Choroid plexus epithelial cell (primary cell): ENCODE measurements around the gene PLLP.

Experiments
- DNase-seq: peaks from one replicate; pipeline ENCODE4 v3.0.0-alpha.2; 2010; ENCODE audit warnings: low read depth
- H3K4me3 ChIP-seq: 2 replicates; pipeline ENCODE4 v1.5.1; 2011; ENCODE audit warnings: low read depth, mild to moderate bottlenecking, control low read depth, low read length, moderate library complexity
- CTCF ChIP-seq: conservative IDR thresholded peaks from 2 replicates; pipeline ENCODE4 v1.5.1; 2011; ENCODE audit warnings: low read depth, mild to moderate bottlenecking, control low read depth, inconsistent platforms, low read length, moderate library complexity

PLLP gene

GRCh38 chr16:57284209-57284951, at the start of gene PLLP:
TSS of gene PLLP (minus strand) at chr16:57284672. CDS start at chr16:57284540, 132 bp downstream.
- no peak for TF ChIP-seq CTCF
- peak within 1 kb of the TSS; percentile 51 for H3K4me3 ChIP-seq
- peak; percentile 28 for DNase-seq

GRCh38 chr16:57333402-57333801, 48.9 kb upstream of the PLLP start:
- no peak for DNase-seq
- H3K4me3 ChIP-seq, result no peak overlapping the region
- TF ChIP-seq CTCF, result no peak

GRCh38 chr16:57331355-57331754, 46.9 kb upstream of the PLLP start:
- no peak for TF ChIP-seq CTCF
- H3K4me3 ChIP-seq, result no peak overlapping the region
- DNase-seq, result no peak

GRCh38 chr16:57329718-57330327, 45.4 kb upstream of the PLLP start:
- no peak overlapping the region for H3K4me3 ChIP-seq
- DNase-seq, result no peak
- TF ChIP-seq CTCF, result no peak

GRCh38 chr16:57325458-57325857, 41.0 kb upstream of the PLLP start:
- DNase-seq, result peak; percentile 13
- H3K4me3 ChIP-seq, result no peak overlapping the region
- no peak for TF ChIP-seq CTCF

- DNase-seq, result no peak
- H3K4me3 ChIP-seq, result no peak overlapping the region
- TF ChIP-seq CTCF, result no peak
These were observed 40.3 kb upstream of the PLLP start for GRCh38 chr16:57324749-57325148.

GRCh38 chr16:57319646-57320045, 35.2 kb upstream of the PLLP start:
- DNase-seq, result no peak
- TF ChIP-seq CTCF, result no peak
- H3K4me3 ChIP-seq, result no peak overlapping the region
